NCI-H2196 treated with DMSO at 0.1 percent for 48 hours (cell line): ENCODE measurements around the gene TIMM22.

Source experiments
- DNase-seq: peaks from one replicate; lab custom pipeline; 2025; ENCODE audit not compliant: unreplicated experiment; lab: John Stamatoyannopoulos, UW

Gene TIMM22

DNA sequence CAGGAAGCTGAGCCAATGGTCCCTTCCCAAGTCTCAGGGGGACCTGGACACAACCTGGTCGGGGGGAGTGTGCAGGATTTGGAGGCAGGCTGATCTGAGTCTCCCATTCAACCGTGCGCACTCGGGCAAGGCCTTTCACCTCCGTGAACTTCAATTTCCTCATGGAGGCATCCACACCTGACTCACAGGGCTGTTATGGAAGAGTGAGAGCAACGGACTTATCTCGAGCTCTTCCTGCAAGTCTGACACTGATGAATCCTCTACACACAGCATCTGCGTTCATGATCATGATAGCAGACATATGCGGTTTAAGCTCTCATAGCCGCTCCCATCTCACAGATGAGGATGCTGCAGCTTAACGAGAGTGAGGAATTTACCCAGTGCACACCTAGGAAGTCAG lies 21.6 kb downstream of the TIMM22 start:
- no peak for DNase-seq

GRCh38 chr17:1019451-1019850 lies 22.5 kb downstream of the TIMM22 start:
- DNase-seq: no peak

- DNase-seq: no peak
Measured at GRCh38 chr17:1021147-1021546, 24.2 kb downstream of the TIMM22 start.

GRCh38 chr17:1022278-1023024 lies 25.5 kb downstream of the TIMM22 start:
- DNase-seq: no peak

GRCh38 chr17:1024076-1024475 lies 27.1 kb downstream of the TIMM22 start:
- DNase-seq: no peak

DNA sequence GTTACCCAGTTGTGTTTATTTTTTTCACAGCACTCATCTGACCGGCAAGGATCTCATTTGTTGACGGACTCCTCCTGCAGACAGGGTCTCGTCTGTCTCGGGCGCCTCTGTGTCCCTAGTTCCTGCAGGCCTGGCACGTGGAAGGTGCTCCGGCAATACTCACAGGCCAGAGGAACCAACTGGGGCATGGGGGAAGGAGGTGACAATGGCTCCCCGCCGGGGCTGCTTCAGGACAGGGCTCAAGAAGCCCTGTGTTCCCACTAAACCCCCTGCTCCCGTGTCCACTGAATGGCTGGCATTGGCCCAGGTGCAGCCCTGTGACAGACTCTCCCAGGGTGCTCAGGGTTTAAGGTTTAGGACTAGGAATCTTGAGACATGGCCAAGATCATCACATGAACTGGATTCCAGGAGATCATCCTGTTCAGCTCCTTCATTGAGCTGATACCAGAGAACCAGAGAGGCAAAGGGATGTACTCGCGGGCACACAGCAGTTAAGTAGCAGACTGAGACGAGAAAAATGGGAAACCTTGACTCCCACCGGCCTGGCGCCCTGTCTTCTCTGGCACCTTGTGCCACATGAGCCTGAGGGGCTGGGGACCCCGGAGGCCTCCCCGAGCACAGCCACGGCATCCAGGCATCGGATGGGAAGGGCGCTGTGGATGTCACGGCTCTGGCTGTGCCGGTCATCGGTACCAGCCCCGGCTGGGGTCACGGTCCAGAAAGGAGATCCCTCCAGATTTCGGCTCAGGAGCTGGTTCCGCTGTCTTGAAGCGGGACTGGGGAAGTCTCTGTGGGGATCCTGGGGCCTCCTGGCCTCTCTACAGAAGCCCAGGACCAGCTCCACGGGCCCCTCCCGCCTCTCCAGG lies 29.0 kb downstream of the TIMM22 start:
- DNase-seq: no peak

GRCh38 chr17:1026599-1026975 lies 29.7 kb downstream of the TIMM22 start:
- no peak for DNase-seq

DNA sequence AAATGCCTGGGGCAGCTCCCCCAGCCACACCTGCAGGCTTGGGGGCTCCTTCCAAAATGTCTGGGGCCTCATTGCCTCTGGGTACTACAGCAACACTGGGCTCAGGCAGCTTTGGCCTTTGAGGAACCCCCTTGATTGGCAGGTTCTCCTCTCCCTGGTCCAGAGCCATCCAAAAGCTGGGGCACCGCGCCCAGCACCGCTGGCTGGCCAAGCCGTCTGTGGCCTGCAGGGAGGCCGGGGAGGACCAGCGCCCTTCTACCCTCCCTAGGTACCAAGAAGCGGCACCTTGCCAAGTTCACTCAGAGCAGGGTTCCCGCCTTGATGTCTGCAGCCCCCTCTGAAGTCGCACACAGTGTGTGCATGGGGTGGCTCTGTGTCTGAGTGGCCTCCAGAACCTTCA lies 30.1 kb downstream of the TIMM22 start:
- no peak for DNase-seq

DNA sequence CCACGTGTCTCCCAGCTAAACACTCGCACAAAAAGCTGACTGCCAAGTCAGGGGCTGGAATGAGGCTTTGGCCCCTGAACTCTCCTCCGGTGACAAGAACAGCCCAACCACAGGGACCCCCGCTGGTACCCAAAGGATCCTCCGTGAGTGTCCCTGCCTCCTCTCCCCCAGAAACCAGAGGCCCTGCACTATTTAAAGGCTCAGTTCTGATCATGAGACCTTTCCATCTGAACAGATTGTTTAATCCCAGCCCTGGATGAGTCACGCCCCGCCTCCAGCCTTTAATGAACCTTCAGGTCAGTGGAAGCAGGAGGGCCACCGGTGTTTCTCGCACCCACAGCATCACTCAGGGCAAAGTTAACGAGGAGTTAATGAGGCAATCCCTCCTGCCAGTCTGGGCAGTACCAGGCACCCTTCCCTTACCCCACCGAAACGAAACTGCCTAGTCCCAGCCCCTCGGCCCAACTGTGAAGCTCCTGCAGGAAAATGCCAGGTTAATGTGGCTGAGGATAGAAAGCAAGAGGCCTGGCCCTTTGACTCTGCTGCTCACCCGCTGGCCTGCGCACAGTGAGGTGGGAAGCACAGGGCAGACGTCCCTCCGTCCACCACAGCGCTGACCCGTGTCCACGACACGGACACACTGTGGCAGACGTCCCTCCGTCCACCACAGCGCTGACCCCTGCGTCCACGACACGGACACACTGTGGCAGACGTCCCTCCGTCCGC lies 32.4 kb downstream of the TIMM22 start:
- DNase-seq: no peak

DNA sequence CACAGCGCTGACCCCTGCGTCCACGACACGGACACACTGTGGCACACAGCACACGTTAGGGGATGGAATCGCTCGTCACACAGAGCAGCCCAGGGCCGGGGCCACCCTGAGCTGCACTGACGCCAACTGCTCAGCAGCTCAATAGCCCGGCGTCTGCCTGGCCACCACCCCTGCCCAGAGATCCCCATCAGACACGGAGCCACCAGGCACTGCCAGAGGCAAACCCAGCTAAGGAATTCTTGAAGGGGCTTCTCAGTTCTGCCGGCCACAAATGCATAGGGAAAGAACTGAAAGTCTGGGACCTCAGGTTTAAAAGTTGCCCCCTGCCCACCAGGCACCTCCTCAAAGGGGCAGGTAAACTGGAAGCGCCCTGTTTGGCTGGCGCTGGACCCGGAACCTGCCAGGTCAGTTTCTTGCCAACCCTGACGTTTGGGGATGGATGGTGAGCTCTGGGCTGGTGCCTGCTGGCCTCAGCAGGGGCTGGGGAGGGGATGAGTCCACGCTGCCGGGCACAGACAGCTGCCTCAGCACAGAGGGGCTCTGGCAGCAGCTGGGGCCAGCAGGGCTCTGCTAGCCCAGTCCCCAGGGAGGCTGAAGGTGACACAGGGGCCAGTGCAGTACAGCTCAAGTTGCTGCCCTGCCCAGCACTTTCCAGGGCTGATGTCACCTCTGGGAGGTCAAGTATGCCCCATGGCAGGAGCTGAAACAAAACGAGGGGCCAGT lies 33.2 kb downstream of the TIMM22 start:
- DNase-seq: no peak

DNA sequence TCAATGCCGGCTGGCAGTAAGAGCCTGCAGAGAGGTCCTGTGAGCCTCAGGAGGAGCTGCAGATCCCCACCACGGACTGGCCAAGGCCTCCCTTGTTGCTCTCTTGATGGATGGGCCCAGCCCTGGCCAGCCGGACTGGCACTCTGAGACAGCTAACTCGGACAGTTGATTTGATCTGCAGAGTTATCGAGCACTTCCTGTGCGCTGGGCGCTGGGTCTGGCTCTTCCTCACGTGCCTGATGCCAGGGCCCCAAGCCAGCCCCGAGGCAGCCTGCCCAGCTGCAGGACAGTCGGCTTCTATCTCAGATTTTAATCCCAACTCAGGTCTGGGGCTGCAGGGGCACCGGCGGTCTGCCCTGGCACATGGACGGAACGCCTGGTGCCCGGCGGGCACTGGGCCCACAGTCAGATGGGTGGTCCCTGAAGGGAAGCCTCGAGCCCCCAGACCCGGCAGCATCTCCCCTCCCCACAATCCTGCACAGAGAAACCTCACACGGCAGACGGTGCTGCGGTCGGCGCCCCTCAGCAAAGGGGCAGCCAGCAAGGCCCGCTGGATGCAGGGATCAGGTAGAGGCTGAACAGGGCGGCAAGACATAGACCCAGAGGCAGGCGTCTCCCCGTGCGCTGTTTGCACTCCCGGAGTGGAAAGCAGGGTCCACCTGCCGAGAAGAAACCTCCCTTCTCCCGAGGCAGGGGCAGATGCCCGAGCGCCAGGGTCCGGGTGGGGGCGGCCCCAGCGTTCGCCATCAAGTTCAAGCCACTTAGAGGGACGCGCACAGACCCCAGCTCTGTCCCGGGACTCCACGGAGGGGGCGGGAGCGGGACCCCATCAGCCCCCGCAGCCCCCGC lies 34.0 kb downstream of the TIMM22 start:
- DNase-seq: no peak

- no peak for DNase-seq
Measured at GRCh38 chr17:1031711-1032110, 34.8 kb downstream of the TIMM22 start.

GRCh38 chr17:1032391-1032790 lies 35.5 kb downstream of the TIMM22 start:
- no peak for DNase-seq

- no peak for DNase-seq
Measured at GRCh38 chr17:1033503-1033902, 36.6 kb downstream of the TIMM22 start.

GRCh38 chr17:1034652-1035210 lies 37.8 kb downstream of the TIMM22 start:
- DNase-seq: no peak

DNA sequence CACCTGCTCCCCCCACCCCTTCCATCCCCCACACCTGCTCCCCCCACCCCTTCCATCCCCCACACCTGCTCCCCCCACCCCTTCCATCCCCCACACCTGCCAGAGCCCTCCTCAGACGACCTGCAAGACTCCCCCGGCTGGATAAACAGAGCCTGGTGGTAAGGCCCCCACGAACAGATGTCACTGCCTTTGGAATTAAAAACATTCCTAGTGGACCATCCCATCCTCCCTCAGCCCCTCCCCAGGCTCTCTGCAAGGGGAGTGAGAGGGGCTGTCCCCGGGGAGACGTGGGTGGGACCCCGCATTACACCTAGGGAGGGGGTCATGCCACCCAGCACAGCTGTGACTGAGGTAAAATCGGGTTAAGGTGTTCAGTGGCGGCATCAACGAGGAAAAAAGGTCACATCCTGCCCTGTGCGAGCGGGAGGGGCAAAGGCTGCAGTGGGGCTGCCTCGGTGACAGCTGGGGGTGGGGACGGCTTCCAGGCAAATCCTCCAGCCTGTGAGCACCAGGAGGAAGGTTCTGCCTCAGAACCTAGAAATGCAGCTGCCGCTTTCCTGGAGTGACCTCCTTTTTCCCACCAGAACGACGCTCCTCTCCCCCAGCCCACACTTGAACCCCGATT lies 38.7 kb downstream of the TIMM22 start:
- no peak for DNase-seq

DNA sequence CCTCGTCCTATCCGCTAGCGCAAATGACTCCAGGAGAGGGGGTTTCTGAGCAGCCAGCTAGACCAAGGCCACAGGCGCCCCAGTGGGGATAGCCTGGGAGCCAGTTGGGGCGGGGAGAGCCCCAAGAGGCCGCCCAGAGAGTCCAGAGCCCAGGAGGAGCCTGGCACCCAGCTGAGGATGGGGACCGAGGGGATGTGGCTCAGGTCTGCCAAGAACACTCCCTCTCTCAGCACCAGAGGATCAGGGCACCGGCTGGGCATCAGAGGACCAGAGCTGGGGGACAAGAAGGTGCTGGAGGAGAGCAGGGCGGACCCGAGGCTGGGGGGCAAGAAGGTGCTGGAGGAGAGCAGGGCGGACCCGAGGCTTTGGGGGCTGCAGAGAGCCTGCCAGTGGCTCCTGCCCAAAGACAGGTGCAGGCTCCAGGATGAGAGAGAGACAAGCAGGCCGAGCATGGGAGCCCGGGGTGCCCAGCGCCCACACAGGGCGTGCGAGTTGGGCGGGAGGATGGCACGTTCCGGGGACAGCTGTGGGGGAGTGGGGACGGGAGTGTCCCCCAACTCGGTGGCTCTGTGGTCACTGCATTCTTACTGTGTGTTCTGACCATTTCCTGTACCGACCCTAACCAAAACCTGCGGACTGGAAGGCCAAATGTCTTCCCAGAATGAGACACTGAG lies 39.4 kb downstream of the TIMM22 start:
- DNase-seq: no peak

- no peak for DNase-seq
Measured at GRCh38 chr17:1036845-1037237, 39.9 kb downstream of the TIMM22 start.
